Retina (tissue), 1 donor: ENCODE measurements around the gene MICALL1.

Source experiments
- DNase-seq: peaks from one replicate; pipeline ENCODE4 v3.0.0-alpha.2; 2016

MICALL1 gene

DNA sequence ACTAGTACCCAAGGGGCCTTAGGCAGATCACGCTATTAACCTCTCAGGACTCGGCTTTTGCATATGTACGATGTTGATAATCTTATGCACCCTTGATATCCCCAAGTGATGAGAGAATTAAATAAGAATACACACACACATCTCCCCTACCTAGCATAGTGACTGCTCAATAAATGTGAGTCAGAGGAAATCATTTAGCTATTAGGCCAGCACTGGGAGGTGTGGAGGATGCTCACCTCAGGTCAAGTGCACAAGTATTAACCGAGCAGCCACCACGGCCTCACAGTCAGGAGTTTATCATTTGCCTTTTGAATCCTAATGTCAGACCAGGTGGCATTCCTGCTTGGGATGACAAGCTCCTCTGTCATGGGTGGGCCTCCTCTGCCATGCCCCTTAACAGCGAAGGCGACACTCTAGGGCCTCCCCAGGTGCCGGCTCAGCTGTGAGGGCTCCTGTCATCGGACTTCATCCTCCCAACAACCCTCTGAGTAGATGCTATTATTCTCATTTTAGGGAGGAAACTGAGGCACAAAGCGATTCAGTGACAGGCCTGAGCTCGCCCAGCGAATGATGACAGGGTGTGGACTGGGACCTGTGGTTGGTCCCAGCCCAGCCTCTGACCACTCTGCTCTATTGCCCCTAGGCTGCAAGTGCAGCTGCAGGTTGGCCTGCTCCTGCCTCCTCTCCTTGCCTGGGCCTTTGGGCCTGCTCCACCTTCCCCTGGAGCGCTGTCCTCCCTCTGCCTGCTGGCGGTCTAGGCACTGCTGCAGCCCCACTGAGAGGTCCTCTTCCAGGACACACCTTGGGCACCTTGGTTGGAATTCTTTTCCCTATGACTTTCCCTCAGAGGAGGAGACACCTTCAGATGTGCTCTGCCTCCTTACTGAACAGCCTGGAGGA is 83.3 kb downstream of the MICALL1 start:
- no peak for DNase-seq

DNA sequence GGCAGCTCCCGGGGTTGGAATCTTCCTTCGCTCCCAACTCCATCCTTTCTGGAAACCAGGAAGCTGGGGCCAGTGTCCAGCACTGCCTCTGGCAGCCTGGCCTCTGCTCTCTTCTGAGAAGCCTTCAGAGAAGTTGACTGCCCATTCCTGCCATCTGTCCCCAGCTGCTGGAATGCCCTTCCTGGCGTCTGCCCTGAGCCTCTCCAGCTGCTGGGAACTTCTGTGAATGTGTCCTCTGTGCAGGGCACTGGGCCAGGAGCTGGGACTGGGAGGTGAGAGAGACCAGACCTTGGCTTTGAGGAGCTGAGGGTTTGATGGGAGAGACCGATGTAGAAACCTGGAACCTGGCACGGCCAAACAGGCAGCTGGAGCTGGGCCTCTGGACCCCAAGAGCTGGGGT is 84.2 kb downstream of the MICALL1 start:
- no peak for DNase-seq

DNA sequence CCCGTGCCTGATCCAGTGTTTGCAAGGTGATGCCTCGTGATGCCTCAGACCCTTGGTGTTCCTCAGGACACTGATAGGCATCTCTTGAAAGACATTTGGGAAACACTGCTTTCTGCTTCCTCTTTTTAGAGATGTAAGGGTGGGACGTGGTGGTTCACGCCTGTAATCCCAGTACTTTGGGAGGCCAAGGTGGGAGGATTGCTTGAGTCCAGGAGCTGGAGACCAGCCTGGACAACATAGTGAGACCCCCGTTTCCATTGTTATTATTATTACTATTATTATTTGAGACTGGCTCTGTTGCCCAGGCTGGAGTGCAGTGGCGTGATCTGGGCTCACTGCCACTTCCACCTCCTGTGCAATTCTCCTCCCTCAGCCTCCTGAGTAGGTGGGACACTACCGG is 84.8 kb downstream of the MICALL1 start:
- DNase-seq, result no peak

DNA sequence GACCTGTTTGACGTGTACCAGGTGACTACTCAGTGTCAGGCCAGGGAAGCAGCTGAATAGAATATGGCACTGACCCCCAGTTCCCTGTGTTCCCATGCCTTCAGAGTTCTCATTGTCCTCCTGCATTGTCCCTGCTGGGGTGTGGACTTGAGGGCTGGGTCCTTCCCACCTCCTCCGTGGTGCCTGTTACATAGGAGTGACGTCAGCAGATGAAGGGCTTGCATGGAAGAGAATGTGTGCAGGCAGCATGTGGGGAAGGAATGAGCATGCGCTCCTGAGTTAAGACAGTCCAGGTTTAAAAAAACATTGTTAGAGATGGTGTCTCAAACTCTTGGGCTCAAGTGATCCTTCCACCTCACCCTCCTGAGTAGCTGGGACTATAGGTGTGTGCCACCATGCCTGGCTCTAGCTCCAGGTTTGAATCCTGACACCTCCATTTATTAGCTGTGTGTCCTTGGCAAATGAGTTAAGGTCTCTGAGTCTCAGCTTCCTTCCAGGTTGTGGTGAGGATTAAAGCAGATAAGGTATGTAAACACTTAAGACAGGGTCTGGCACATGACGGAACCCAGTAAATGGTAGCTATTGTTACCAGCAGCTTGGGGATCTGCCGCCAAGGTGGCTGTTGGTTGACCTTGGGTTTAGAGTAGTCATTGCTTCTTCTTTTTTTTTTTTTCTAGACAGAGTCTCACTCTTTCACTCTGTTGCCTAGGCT is 85.8 kb downstream of the MICALL1 start:
- no peak for DNase-seq
